A549 treated with Hydrocortisone at 1 μM for 4 hours (cell line): Measurements from ENCODE around the gene KCNQ5. TPM values are rescaled to one million over a fixed set of nuclear protein-coding genes. Genes with fewer than 3 reads are reported as not detected.

ENCODE experiments used
- total RNA-seq: library from RNA; stranded (reverse); fragments of 200-300 nt; extraction: Qiagen RNA extraction; gene quantifications from 5 replicates; pipeline ENCODE4 v1.2.3, GENCODE V29; 2022

Gene KCNQ5
- total RNA-seq: 1.1 to 1.9 TPM (median 1.5 TPM) in 5 replicates

DNA sequence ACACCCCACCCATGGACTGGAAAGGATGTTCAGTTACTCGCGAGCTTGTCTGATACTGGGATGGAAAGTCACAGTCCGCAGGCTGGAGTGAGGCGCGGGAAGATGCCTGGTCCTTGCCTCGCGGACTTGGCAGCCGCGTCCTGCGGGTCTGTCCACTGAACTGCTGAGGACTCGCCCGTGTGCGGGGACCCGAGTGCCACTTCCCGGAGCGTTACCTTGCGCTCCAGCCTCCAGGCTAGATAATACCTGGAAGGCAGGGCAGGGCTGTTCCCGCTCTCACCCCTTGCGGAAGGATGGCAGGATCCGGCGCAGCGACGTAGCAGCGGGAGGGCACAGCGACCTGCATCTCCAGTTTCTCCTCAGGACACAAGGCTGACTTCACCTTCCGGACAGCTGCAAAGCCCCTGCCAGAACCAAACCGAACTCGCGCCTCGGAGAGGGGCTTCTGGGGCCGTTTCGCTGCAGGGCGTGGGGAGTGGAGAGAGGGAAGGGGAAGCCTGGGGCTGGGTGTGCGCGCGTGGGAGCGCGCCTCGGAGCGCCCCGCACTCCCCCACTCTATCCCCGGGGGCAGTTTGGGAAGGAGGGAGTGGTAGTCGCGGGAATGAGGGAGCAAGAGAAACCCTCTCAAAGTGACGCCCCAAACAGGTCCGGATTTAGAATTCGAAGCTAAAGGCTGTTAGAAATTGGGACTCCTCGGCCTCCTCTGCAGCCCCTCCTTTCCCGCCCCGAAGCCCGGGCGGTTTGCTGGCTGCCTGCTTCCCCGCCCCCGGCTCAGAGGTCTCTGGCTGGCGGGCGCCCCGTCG, at the start of gene KCNQ5:
Gene KCNQ5 (plus strand): TSS at position 774 of the 803 bp plus-strand sequence.

DNA sequence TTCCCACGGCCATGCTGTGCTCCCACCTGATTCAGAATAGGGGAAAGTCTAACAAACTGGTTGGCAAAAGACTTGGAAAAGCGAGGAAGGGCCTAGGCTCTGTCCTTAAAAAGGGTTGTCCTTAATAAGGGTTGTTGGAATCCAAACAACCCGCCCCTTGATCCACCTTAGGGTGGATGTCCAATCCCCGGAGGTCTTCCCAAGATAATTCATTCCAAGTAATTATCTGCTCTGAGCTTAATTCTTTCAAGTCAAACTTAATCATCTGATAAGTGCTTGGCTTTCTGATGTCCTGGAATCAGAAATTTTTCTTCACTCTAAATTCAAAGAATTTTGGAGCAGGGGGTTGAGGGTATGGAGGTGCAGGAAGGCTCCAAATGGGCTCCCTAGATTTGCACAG, 603.5 kb downstream of the KCNQ5 start, which contains the start of gene KHDC1L:
Gene KHDC1L (minus strand): TSS at position 101 of the 400 bp plus-strand sequence. CDS start 88 bp downstream, at position 13.

